HG03135 (cell line): ENCODE data around the gene LY9.

Experiments
- ATAC-seq: cut with Tn5 transposase; IDR thresholded peaks from one replicate; pipeline ENCODE4 v1.9.1; 2021; ENCODE audit warnings: mild to moderate bottlenecking, moderate library complexity; ENCODE audit not compliant: unreplicated experiment

The LY9 gene

GRCh38 chr1:160836561-160836960 lies 40.6 kb downstream of the LY9 start:
- ATAC-seq = no peak

DNA sequence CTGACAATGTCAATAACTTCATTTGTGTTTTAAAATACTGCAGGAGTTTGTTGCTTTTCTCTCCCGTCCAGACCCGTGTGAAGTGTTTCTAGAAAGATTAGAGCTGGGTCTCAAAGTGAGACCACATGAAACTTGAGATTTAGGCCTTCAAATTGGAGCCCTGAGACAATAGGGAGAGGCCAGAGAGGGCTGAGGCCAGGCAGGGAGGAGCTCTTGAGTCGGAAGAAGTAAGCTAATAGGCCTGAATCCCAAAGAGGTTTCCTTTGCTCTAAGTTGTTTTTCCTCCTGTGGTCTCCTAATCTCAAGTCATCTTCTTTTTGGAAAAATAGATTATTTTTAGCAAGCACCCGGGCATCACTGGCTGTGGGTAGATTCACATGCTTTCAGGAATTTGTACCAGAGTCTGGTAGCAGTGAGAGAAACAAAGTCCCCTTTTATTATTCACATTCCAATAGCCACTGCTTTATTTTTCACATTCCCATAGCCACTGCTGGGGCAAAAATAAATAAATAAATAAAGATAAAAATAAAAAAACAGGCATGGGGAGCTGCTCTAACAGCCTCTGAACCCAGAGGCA lies 41.1 kb downstream of the LY9 start:
- no peak for ATAC-seq

GRCh38 chr1:160837558-160838205 lies 41.7 kb downstream of the LY9 start:
- ATAC-seq = peak; percentile 62

- no peak for ATAC-seq
Measured at GRCh38 chr1:160838888-160839287, 42.9 kb downstream of the LY9 start.

- ATAC-seq = no peak
Measured at GRCh38 chr1:160839746-160840145, 43.8 kb downstream of the LY9 start.

DNA sequence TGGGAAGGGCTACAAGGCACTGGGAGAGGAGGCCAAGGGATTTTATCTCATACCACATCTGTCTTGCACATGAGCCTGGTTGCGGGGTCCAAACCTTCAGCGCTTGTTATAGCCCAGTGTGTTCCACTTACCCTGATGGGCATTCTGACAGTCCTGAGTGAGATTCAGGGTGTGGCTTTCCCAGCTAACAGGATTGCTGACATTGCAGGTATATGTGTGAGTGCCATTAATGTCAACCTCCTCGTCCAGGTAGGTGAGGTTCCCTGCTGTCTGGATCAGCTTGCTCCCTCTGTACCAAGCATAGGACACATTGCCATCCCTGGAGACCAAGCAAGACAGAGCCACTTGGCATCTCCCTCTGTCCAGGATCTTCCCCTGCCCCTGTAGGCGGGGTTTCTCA lies 45.1 kb downstream of the LY9 start:
- ATAC-seq = no peak

DNA sequence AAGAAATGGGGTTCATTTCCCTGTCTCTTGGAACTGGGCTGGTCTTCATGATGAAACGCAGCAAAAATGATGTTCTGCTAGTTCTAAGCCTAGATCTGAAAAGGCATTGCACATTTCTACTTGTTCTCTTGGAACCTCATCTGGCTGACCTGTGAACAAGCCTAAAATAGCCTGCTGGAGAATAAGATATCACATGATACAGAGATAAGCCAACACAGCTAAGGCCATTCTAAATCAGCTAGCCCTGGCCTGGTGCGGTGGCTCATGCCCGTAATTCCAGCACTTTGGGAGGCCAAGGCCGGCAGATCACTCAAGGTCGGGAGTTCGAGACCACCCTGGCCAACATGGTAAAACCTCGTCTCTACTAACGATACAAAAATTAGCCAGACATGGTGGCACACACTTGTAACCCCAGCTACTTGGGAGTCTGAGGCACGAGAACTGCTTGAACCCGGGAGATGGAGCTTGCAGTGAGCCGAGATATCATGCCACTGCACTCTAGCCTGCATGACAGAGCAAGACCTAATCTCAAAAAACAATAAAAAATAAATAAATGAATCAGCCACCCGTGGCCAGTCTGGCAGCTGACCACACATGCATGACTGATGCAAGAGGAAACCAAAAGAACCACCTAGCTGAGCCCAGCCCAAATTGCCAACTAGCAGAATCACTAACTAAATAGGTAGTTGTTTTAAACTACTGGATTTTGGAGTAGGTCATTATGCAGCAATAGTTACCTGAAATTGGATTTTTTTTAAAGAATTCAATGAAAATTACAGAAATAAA lies 48.7 kb downstream of the LY9 start:
- ATAC-seq = no peak

- ATAC-seq = no peak
Measured at GRCh38 chr1:160846281-160846680, 50.3 kb downstream of the LY9 start.

GRCh38 chr1:160850541-160850940 lies 54.6 kb downstream of the LY9 start:
- no peak for ATAC-seq

- ATAC-seq = no peak
Measured at GRCh38 chr1:160850993-160851392, 55.0 kb downstream of the LY9 start.

- ATAC-seq = no peak
Measured at GRCh38 chr1:160853014-160853413, 57.0 kb downstream of the LY9 start.

DNA sequence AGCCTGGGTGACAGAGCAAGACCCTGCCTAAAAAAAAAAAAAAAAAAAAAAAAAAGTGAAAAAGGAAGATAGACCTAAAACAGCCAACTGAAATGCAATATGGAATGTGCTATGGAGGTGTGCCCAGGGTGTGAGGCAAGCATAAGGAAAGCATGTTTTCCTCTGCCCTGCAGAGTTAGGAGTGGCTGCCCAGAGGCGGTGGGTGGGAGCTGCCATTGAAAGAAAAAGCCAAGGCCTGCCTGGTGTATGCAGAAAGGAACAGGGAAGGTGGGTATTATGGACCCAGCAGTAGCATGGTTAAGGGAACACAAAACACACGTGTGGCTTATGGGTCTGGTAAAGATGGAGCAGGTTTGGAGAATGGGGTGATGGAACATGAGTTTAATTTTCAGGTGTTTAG lies 57.8 kb downstream of the LY9 start:
- ATAC-seq = no peak

- peak; percentile 84 for ATAC-seq
Measured at GRCh38 chr1:160855181-160855981, 59.4 kb downstream of the LY9 start.

DNA sequence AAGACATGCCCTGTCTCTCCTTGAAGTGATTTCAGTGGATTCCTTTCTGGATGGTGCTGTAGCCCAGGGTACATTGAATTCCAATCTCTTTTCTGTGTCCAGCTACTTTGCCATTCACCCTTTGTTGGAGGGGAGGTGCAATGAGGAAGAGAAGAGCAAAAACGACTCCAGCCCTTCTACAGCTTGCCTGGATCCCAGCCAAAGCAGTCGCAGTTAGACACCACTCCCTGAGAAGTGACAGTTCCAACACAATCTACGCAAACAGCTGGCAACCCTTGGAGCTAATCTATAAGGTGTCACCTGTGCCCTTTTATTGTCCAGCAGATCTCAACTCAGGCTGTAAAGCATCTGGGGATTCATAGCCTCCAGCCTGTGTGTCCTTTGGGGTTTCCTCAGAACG lies 62.1 kb downstream of the LY9 start:
- ATAC-seq = no peak

DNA sequence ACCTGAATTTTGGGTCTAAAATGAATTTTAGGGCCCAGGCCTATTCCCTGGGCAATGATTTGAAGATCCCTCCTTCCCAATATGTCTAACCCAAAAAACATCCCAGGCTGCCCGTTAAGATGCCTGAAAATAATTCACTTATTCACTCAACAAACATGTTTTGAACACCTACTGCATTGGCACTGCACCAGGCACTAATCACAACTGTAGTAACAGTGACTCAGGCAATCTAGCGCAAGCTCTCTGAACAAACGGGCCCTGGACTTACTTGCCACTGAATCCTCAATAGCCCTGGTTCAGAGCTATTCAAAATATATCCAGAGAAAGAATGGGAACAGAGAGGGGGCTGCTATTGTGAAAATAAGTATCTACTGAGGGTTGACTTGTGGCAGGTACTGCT lies 62.5 kb downstream of the LY9 start:
- ATAC-seq = no peak

- no peak for ATAC-seq
Measured at GRCh38 chr1:160859166-160859565, 63.2 kb downstream of the LY9 start.

DNA sequence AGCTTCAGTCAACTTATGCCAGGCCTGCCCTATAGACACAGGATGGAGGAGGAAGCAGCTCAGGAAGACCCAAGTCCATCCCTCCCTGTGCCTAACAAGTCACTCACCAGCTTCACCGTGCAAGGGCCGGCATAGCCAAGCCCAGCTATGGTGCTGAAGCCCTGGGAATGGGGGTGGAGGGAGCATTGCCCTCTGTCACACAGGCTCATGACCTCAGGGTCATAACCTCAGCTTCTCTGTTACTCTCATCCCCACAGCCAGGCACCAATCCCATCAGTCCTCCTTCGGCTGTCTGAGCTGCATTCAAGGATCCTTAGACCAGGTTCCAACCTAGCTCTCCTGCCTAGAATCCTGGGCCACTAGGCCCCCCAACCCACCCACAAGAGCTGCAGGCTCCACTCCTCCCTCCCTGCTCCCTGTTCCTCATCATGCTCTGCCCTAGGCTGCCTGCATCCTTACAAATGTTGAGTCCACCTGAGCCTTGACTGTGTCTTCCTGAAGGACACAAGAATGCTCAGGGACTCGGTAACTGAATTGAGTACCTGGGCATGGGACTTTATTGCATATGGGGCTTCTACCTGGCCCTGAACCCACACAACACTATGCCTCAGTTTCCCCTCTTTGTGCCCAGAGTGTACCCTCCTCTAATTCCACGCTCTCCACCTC lies 65.0 kb downstream of the LY9 start:
- ATAC-seq = no peak

GRCh38 chr1:160862203-160863060 lies 66.5 kb downstream of the LY9 start, which contains the start of gene CD244:
Gene CD244 (minus strand): TSS chr1:160862887. CDS start chr1:160862677, 210 bp downstream.
- peak; percentile 60 for ATAC-seq

- ATAC-seq = no peak
Measured at GRCh38 chr1:160863061-160863773, 67.2 kb downstream of the LY9 start.
